ENCODE measurements around the gene LINC01488.

DNA sequence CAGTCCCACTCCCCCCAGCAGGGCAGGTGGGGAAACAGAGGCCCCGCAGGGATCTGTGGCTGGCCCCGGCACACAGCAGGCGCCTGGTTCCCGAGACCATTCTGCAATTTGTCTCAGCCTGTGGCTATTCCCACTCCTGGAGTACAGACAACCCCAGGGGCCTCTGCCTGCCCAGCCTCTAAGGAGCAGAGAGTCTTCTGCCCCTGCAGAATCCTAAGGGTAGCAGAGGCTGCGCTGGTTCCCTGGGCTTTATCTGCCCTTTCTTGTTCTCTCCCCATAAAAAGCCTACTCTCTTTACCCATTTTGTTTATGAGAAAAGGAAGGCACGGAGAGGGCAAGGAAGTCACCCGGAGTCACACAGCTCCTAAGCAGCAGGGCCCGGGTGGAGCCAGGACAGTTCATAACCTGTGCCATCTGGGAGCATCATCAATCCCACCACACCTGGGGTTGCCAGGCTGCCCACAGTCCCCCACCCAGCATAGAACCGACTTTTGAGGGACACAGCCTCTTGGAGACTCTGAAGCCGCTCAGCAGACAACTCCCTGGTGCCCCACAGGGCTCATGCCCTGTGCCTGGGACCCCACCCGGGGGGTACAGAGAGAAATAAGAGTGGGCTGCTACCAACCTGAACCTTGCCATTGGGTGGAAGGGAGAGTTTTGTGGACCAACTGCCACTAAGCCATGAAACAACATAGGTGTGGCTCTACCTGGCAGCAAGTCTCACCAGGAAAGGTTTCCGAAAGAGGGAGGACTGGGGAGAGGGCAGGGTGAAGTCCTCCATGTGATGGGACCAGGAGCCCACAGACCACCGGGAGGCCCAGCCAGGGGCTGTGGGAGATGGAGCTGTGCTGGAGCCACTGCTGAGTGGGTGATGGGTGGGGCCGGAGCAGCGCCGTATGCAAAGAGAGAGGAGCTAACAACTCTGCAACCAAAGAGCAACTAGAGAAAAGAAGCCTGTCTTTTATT, 17.2 kb upstream of the LINC01488 start:
- TF ChIP-seq, protein P1, sequence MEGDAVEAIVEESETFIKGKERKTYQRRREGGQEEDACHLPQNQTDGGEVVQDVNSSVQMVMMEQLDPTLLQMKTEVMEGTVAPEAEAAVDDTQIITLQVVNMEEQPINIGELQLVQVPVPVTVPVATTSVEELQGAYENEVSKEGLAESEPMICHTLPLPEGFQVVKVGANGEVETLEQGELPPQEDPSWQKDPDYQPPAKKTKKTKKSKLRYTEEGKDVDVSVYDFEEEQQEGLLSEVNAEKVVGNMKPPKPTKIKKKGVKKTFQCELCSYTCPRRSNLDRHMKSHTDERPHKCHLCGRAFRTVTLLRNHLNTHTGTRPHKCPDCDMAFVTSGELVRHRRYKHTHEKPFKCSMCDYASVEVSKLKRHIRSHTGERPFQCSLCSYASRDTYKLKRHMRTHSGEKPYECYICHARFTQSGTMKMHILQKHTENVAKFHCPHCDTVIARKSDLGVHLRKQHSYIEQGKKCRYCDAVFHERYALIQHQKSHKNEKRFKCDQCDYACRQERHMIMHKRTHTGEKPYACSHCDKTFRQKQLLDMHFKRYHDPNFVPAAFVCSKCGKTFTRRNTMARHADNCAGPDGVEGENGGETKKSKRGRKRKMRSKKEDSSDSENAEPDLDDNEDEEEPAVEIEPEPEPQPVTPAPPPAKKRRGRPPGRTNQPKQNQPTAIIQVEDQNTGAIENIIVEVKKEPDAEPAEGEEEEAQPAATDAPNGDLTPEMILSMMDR (IDR thresholded peaks at IDR 0.05) = no peak
- no peak for TF ChIP-seq EZH2 (IDR thresholded peaks at IDR 0.05; ENCODE audit: borderline replicate concordance, insufficient read depth, low read depth, low read length, poor library complexity, severe bottlenecking)

Data from B cell (primary cell).